Ectodermal cell (in vitro differentiated cells): Measurements from ENCODE around the gene PC.

Experiments
- H3K27ac ChIP-seq: 2 replicates; pipeline ENCODE4 v1.7.0; 2013; ENCODE audit warnings: mild to moderate bottlenecking, low read depth, low read length; ENCODE audit not compliant: insufficient read depth, poor library complexity, severe bottlenecking
- H3K27me3 ChIP-seq: 2 replicates; pipeline ENCODE4 v1.7.0; 2013; ENCODE audit warnings: mild to moderate bottlenecking, low read length; ENCODE audit not compliant: insufficient read depth, control insufficient read depth, poor library complexity, severe bottlenecking
- H3K36me3 ChIP-seq: one replicate; pipeline ENCODE4 v1.7.0; 2013; ENCODE audit warnings: low read length; ENCODE audit not compliant: control insufficient read depth, insufficient read depth
- H3K4me1 ChIP-seq: one replicate; pipeline ENCODE4 v1.7.0; 2013; ENCODE audit warnings: low read length; ENCODE audit not compliant: control insufficient read depth, insufficient read depth
- H3K4me3 ChIP-seq: 2 replicates; pipeline ENCODE4 v1.7.0; 2013; ENCODE audit warnings: low read depth, low read length, control low read depth; ENCODE audit not compliant: insufficient read depth
- H3K9me3 ChIP-seq: 2 replicates; pipeline ENCODE4 v1.7.0; 2013; ENCODE audit warnings: mild to moderate bottlenecking, low read length, moderate library complexity; ENCODE audit not compliant: control insufficient read depth
- WGBS, 2 experiments: methylation state at CpG; one replicate each; pipeline ENCODE4 v1.1.7; 2013; ENCODE audit warnings: missing lambda C conversion rate in 2 of 2; 5-methylcytosine and 5-hydroxymethylcytosine counted together

PC gene

GRCh38 chr11:66933531-66933930 lies 24.7 kb downstream of the PC start:
- Histone ChIP-seq H3K36me3 (no peaks in the 10 kb centered on the region), H3K4me3 (no peak overlapping the region), H3K27ac (no peak overlapping the region), H3K4me1 (no peaks in the 10 kb centered on the region), H3K27me3 (no peaks in the 10 kb centered on the region), H3K9me3 (no peaks in the 10 kb centered on the region)
- 85 to 92% methylated on average over 3 of the region's 3 CpGs for WGBS, 2 experiments

DNA sequence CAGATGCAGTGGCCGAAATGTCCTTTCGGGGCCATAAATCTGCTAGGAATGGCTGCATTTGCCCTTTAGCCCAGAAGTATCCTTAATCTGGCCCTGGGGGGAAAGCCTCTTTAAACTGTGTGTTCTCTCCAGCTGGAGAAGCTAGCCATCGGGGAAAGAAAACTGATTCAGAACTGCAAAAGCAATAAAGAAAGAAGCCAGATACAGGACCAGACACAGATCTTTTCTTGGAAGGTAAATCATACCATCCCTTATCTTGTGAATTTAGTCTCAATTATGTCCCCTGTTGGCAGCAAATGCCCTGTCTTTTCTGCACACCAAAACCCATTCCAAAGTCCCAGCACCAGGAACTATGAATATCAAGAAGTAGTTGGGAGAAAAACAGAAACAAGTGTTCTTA lies 25.6 kb downstream of the PC start:
- H3K9me3 ChIP-seq: no peaks in the 10 kb centered on the region
- H3K27ac ChIP-seq: no peak overlapping the region
- no peaks in the 10 kb centered on the region for H3K27me3 ChIP-seq
- 96% methylated on average over 3 of the region's 3 CpGs for WGBS, 2 experiments
- no peak overlapping the region for H3K4me3 ChIP-seq
- H3K4me1 ChIP-seq: no peaks in the 10 kb centered on the region
- no peaks in the 10 kb centered on the region for H3K36me3 ChIP-seq

- no peaks in the 10 kb centered on the region for H3K4me1 ChIP-seq
- H3K27me3 ChIP-seq: no peaks in the 10 kb centered on the region
- no peaks in the 10 kb centered on the region for H3K9me3 ChIP-seq
- no peak overlapping the region for H3K27ac ChIP-seq
- H3K36me3 ChIP-seq: no peaks in the 10 kb centered on the region
- 72 to 83% methylated on average over 4 of the region's 4 CpGs for whole genome bisulfite sequencing, 2 experiments
- H3K4me3 ChIP-seq: no peak overlapping the region
Observed at GRCh38 chr11:66929753-66930152, 28.4 kb downstream of the PC start.

DNA sequence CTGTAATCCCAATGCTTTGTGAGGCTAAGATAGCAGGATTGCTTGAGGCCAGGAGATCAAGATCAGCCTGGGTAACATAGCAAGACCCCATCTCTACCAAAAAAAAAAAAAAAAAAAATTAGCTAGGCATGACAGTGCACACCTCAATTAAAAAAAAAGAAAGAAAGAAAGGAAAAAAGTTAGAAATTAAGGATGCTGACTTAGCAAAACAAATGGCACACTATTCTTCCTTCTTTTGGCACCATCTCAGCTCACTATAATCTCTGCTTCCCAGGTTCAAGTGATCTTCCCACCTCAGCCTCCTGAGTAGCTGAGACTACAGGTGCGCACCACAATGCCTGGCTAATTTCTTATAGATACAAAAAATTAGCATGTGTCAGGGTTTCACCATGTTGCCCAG lies 33.9 kb downstream of the PC start:
- Histone ChIP-seq H3K27me3 (no peaks in the 10 kb centered on the region), H3K27ac (no peak overlapping the region), H3K4me1 (peaks cover 23% of the 10 kb centered on the region), H3K4me3 (no peak overlapping the region), H3K9me3 (no peaks in the 10 kb centered on the region), H3K36me3 (no peaks in the 10 kb centered on the region)
- WGBS, 2 experiments: 96 to 98% methylated on average over 1 of the region's 1 CpG

- Histone ChIP-seq H3K4me3 (no peak overlapping the region), H3K9me3 (no peaks in the 10 kb centered on the region), H3K36me3 (no peaks in the 10 kb centered on the region), H3K27me3 (no peaks in the 10 kb centered on the region), H3K4me1 (peaks cover 23% of the 10 kb centered on the region), H3K27ac (no peak overlapping the region)
Observed at GRCh38 chr11:66922551-66922950, 35.6 kb downstream of the PC start.

DNA sequence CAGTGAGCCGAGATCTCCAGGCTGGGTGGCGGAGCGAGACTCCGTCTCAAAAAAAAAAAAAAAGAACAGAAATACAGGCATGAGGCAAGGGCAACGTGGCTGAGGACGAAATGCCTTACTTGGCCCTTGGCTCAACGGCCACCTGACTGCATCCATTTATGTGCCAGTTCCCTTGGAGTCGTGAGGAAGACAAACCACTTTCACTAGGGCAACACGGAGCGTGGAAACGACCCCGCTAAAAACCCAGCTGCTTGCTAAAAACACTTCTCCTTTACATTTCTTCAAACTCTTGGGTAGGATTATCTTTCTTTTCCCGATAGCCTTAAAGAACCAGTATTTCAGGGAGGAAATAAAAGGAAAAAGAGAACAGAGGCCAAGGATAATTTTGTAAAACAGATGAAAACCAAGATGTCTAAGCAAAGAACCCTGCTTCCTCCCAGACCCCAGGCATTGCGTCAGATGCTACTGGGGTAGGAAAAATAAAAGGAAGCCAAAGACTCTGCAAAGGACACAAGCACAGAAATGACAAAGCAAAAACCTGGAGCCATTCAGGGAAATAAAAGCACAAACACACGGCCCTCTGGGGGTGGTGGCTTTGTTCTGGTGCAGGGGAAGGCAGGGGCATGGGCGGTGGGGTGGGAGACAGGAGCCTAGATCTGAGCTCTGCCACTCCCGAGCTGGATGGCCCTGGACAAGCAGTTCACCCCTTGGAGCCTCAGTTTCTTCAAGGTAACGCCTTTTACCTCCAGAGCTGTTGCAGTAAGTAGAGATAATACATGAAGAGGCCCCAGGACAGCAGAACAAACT lies 37.0 kb downstream of the PC start:
- WGBS, 2 experiments: 75 to 76% methylated on average over 18 of the region's 18 CpGs
- H3K27me3 ChIP-seq: no peaks in the 10 kb centered on the region
- peaks cover 23% of the 10 kb centered on the region for H3K4me1 ChIP-seq
- no peaks in the 10 kb centered on the region for H3K36me3 ChIP-seq
- H3K4me3 ChIP-seq: no peak overlapping the region
- H3K27ac ChIP-seq: peak overlapping the region; percentile 50
- no peaks in the 10 kb centered on the region for H3K9me3 ChIP-seq

GRCh38 chr11:66919923-66920322 lies 38.3 kb downstream of the PC start:
- Histone ChIP-seq H3K4me3 (no peak overlapping the region), H3K9me3 (no peaks in the 10 kb centered on the region), H3K27ac (no peak overlapping the region), H3K4me1 (peaks cover 35% of the 10 kb centered on the region), H3K36me3 (no peaks in the 10 kb centered on the region), H3K27me3 (no peaks in the 10 kb centered on the region)
- WGBS, 2 experiments: 80 to 86% methylated on average over 6 of the region's 6 CpGs

DNA sequence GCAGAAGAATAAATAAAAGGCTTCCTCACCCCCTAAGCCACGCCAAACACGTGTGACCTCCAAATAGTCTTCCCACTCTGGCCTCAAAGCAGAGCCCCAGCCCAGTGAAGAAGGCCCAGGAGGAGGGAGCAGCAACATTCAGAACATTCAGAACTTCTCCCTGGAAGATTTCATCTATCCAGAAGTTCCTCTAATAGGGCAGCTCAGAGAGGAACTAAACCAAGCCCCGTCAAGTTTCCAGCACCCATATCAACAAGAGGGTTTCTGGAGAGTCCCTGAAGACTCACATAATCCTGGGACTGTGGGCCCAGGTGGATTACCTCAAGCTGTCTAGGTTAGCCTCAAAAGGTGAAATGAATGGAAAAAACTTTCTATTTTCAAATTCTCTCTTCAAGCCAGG lies 39.4 kb downstream of the PC start:
- H3K4me1 ChIP-seq: peaks cover 36% of the 10 kb centered on the region
- no peaks in the 10 kb centered on the region for H3K9me3 ChIP-seq
- no peak overlapping the region for H3K27ac ChIP-seq
- H3K27me3 ChIP-seq: no peaks in the 10 kb centered on the region
- H3K4me3 ChIP-seq: no peak overlapping the region
- H3K36me3 ChIP-seq: no peaks in the 10 kb centered on the region
- WGBS, 2 experiments: 90 to 92% methylated on average over 3 of the region's 3 CpGs

DNA sequence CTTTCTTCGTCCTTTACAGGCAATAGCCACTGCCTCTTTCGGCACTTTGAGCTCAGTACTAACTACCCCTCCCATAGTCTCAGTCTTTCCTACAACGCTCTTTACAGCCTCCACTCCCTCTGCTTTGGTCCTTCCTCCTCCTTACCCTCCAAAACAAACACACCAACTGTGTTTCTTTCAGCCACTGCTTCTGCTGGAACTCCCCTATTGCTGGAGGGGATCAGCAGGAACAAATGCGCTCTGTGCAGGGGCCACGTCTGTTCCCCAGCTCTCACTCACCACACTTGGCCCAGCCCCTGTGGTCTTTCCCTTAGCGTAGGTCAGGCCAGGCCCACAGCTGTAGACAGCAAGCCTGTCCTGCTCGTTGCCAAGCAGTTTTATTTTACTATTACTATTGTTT lies 42.3 kb downstream of the PC start:
- WGBS, 2 experiments: 57 to 58% methylated on average over 7 of the region's 7 CpGs
- H3K4me1 ChIP-seq: peaks cover 41% of the 10 kb centered on the region
- no peaks in the 10 kb centered on the region for H3K27me3 ChIP-seq
- no peak overlapping the region for H3K27ac ChIP-seq
- no peaks in the 10 kb centered on the region for H3K36me3 ChIP-seq
- H3K4me3 ChIP-seq: no peak overlapping the region
- H3K9me3 ChIP-seq: no peaks in the 10 kb centered on the region

GRCh38 chr11:66915046-66915832 lies 42.9 kb downstream of the PC start:
- Histone ChIP-seq H3K36me3 (no peaks in the 10 kb centered on the region), H3K27ac (no peak overlapping the region), H3K27me3 (no peaks in the 10 kb centered on the region), H3K9me3 (no peaks in the 10 kb centered on the region), H3K4me1 (peaks cover 35% of the 10 kb centered on the region), H3K4me3 (no peak overlapping the region)
- WGBS, 2 experiments: 71 to 74% methylated on average over 14 of the region's 14 CpGs
